Stomach (tissue), 9 donors: ENCODE data around the gene TANGO6. TPM values are rescaled to one million over a fixed set of nuclear protein-coding genes. Genes with fewer than 3 reads are reported as not detected.

Experiments
- DNase-seq, 2 donors: peaks; one replicate each; pipeline versions ENCODE4 v3.0.0 to v3.0.0-alpha.2; 2013 to 2019
- H3K27ac ChIP-seq, 5 donors: fragments of 200-600 bp in 4 of 5; sonication (generic) in 4 of 5; one replicate each; pipeline ENCODE4 v1.5.1; 2013 to 2019; ENCODE audit warnings: mild to moderate bottlenecking in 1 of 5, moderate library complexity in 1 of 5
- H3K27me3 ChIP-seq, 3 donors: fragments of 200-600 bp; sonication (generic); one replicate each; pipeline ENCODE4 v1.5.1; 2017 to 2019; ENCODE audit warnings: mixed run types in 1 of 3
- H3K36me3 ChIP-seq, 4 donors: fragments of 200-600 bp; sonication (generic); 1 replicate in 3 of 4; 2 replicates in 1 of 4; pipeline ENCODE4 v1.5.1; 2016 to 2019
- H3K4me1 ChIP-seq, 4 donors: fragments of 200-600 bp; sonication (generic); one replicate each; pipeline ENCODE4 v1.5.1; 2016 to 2019
- H3K4me3 ChIP-seq, 4 donors: fragments of 200-600 bp; sonication (generic) in 3 of 4; one replicate each; pipeline ENCODE4 v1.5.1; 2016 to 2019; ENCODE audit warnings: mild to moderate bottlenecking in 1 of 4
- H3K9me3 ChIP-seq, 4 donors: fragments of 200-600 bp; sonication (generic); one replicate each; pipeline ENCODE4 v1.5.1; 2016 to 2019
- CTCF ChIP-seq, 7 experiments: fragments of 450-650 bp in 4 of 7; fragments of 200-600 bp in 3 of 7; sonication (generic) in 3 of 7; IDR thresholded peaks; one replicate each; pipeline ENCODE4 v1.5.1; 2016 to 2019; ENCODE audit warnings: antibody characterized with exemption in 7 of 7, control low read depth in 2 of 7, mild to moderate bottlenecking in 1 of 7
- EP300 ChIP-seq: sonication (generic); formaldehyde crosslinking; IDR thresholded peaks from one replicate; pipeline ENCODE4 v1.6.1; 2017; ENCODE audit warnings: antibody characterized with exemption
- POLR2A ChIP-seq, 4 donors: fragments of 450-650 bp; IDR thresholded peaks; one replicate each; pipeline ENCODE4 v1.6.1; 2016; ENCODE audit warnings: antibody characterized with exemption in 4 of 4, control low read depth in 2 of 4, mild to moderate bottlenecking in 1 of 4, moderate library complexity in 1 of 4
- POLR2AphosphoS5 ChIP-seq, 3 donors: sonication (generic); formaldehyde crosslinking; IDR thresholded peaks; one replicate each; pipeline ENCODE4 v1.6.1; 2016; ENCODE audit warnings: antibody characterized with exemption in 3 of 3
- WGBS, 5 donors: extraction: QIAGEN DNeasy Blood & Tissue Kit in 3 of 5; methylation state at CpG; one replicate each; pipeline versions ENCODE4 v1.1.5 to v1.1.7; 2013 to 2018; 5-methylcytosine and 5-hydroxymethylcytosine counted together
- intact Hi-C: fragments of 100-400 bp; cut with DNase I; formaldehyde crosslinking; loops from one replicate; pipeline ENCODE4 v1.15.1; 2023; ENCODE audit warnings: low total_unique reads
- polyA plus RNA-seq, 3 donors: library from polyadenylated mRNA; stranded (reverse); fragments of 200-250 nt; gene quantifications; one replicate each; pipeline ENCODE4 v1.2.3, GENCODE V29; 2013
- total RNA-seq, 5 donors: library from RNA; depleted of rRNA; stranded (reverse); fragments of >200 nt; gene quantifications; one replicate each; pipeline versions ENCODE4 v1.1.0 to v1.2.3, GENCODE V29; 2014 to 2016
- donor health status: healthy with polysubstance abuse.
- donor health status: Bipolar disorder and iron deficiency.
- donor health status: healthy.

TANGO6 gene
- total and polyA plus RNA-seq, 8 donors = 2.2 to 32.7 (median 11.4) TPM

- WGBS, 5 donors = 94 to 98% (median 95%) methylated on average over 4 of the region's 4 CpGs
- H3K27ac ChIP-seq = no peak overlapping the region
Measured at GRCh38 chr16:68859828-68860227, 16.5 kb downstream of the TANGO6 start.

GRCh38 chr16:68860978-68861892, 17.9 kb downstream of the TANGO6 start:
- H3K27me3 ChIP-seq = no peaks in the 10 kb centered on the region
- intact Hi-C loops = no loop called here
- TF ChIP-seq POLR2A (IDR thresholded peaks at IDR 0.05) (no peak), CTCF (IDR thresholded peaks at IDR 0.05) (no peak)

More at GRCh38 chr16:68859828-68860227, 16.5 kb downstream of the TANGO6 start:
- no peak for DNase-seq
- Histone ChIP-seq H3K4me3 (no peak overlapping the region), H3K27me3 (no peaks in the 10 kb centered on the region), H3K4me1 (peaks cover 0 to 10% (median 0%) of the 10 kb centered on the region in 4 donors), H3K9me3 (no peaks in the 10 kb centered on the region), H3K36me3 (peaks cover 11 to 49% (median 45%) of the 10 kb centered on the region in 4 donors)
- TF ChIP-seq POLR2AphosphoS5 (IDR thresholded peaks at IDR 0.05) = no peak
- no peak for TF ChIP-seq CTCF (IDR thresholded peaks at IDR 0.05)
- TF ChIP-seq POLR2A (IDR thresholded peaks at IDR 0.05) = no peak
- TF ChIP-seq EP300 = no peak
- intact Hi-C loops = no loop called here

GRCh38 chr16:68866933-68867332, 23.6 kb downstream of the TANGO6 start:
- H3K27me3 ChIP-seq = no peaks in the 10 kb centered on the region
- WGBS, 5 donors = 95 to 99% (median 97%) methylated on average over 6 of the region's 6 CpGs
- H3K9me3 ChIP-seq = no peaks in the 10 kb centered on the region
- no peak overlapping the region for H3K27ac ChIP-seq
- no peak for DNase-seq
- H3K4me1 ChIP-seq = peaks cover 0 to 5% (median 0%) of the 10 kb centered on the region in 4 donors
- TF ChIP-seq POLR2A (IDR thresholded peaks at IDR 0.05) (no peak), CTCF (IDR thresholded peaks at IDR 0.05) (no peak), POLR2AphosphoS5 (IDR thresholded peaks at IDR 0.05) (no peak), EP300 (no peak)
- intact Hi-C loops = no loop called here
- H3K36me3 ChIP-seq = peaks cover 7 to 82% (median 65%) of the 10 kb centered on the region in 4 donors
- no peak overlapping the region for H3K4me3 ChIP-seq

More at GRCh38 chr16:68860978-68861892, 17.9 kb downstream of the TANGO6 start:
- DNase-seq = no peak
- peaks cover 0 to 10% (median 0%) of the 10 kb centered on the region in 4 donors for H3K4me1 ChIP-seq
- no peaks in the 10 kb centered on the region for H3K9me3 ChIP-seq
- H3K36me3 ChIP-seq = peaks cover 11 to 55% (median 49%) of the 10 kb centered on the region in 4 donors
- no peak overlapping the region for H3K4me3 ChIP-seq
- WGBS, 5 donors = 70 to 86% (median 82%) methylated on average over 15 of the region's 15 CpGs
- H3K27ac ChIP-seq = no peak overlapping the region

- Histone ChIP-seq H3K4me3 (no peak overlapping the region), H3K27me3 (no peaks in the 10 kb centered on the region), H3K4me1 (no peaks in the 10 kb centered on the region), H3K36me3 (peaks cover 0 to 84% (median 62%) of the 10 kb centered on the region in 4 donors), H3K9me3 (no peaks in the 10 kb centered on the region), H3K27ac (no peak overlapping the region)
- 78 to 87% (median 80%) methylated on average over 4 of the region's 4 CpGs for WGBS, 5 donors
- intact Hi-C loops = no loop called here
- no peak for TF ChIP-seq POLR2A (IDR thresholded peaks at IDR 0.05)
- TF ChIP-seq EP300 = no peak
- no peak for TF ChIP-seq POLR2AphosphoS5 (IDR thresholded peaks at IDR 0.05)
- TF ChIP-seq CTCF (IDR thresholded peaks at IDR 0.05) = no peak
- DNase-seq = no peak
Measured at GRCh38 chr16:68869492-68870088, 26.3 kb downstream of the TANGO6 start.
